ACC112 (cell line): ENCODE results near the gene IQGAP3.
"Not testable (repeated sequence)": the region's sequence is repeated elsewhere in the genome, so short reads cannot be mapped to it uniquely, and the experiment has no call there.

Experiments used
- H2AFZ ChIP-seq: fragments of 200-600 bp; sonication (generic); one replicate; pipeline ENCODE4 v1.6.0; 2017; ENCODE audit warnings: antibody characterized with exemption, low read length; ENCODE audit not compliant: unreplicated experiment
- H3K27ac ChIP-seq: fragments of 200-600 bp; sonication (generic); 2 replicates; pipeline ENCODE4 v1.5.1; 2014; ENCODE audit warnings: low read depth, mild to moderate bottlenecking, antibody characterized with exemption, low read length, moderate library complexity
- H3K27me3 ChIP-seq: fragments of 200-600 bp; sonication (generic); 2 replicates; pipeline ENCODE4 v1.6.1; 2014; ENCODE audit warnings: mild to moderate bottlenecking, antibody characterized with exemption, low read length, moderate library complexity, mixed read lengths; ENCODE audit not compliant: insufficient read depth
- H3K36me3 ChIP-seq: fragments of 200-600 bp; sonication (generic); 2 replicates; pipeline ENCODE4 v1.6.1; 2016; ENCODE audit warnings: mild to moderate bottlenecking, antibody characterized with exemption, low read length, moderate library complexity, mixed read lengths; ENCODE audit not compliant: insufficient read depth
- H3K4me1 ChIP-seq: fragments of 200-600 bp; sonication (generic); one replicate; pipeline ENCODE4 v1.6.1; 2016; ENCODE audit warnings: low read length, mixed read lengths; ENCODE audit not compliant: insufficient read depth, unreplicated experiment, control insufficient read depth
- H3K4me3 ChIP-seq: fragments of 200-600 bp; sonication (generic); 2 replicates; pipeline ENCODE4 v1.5.1; 2014; ENCODE audit warnings: mild to moderate bottlenecking, low read depth, low read length
- H3K79me2 ChIP-seq: fragments of 200-600 bp; sonication (generic); one replicate; pipeline ENCODE4 v1.6.0; 2016; ENCODE audit warnings: low read length; ENCODE audit not compliant: control insufficient read depth, unreplicated experiment, insufficient read depth

IQGAP3 gene, protein sequence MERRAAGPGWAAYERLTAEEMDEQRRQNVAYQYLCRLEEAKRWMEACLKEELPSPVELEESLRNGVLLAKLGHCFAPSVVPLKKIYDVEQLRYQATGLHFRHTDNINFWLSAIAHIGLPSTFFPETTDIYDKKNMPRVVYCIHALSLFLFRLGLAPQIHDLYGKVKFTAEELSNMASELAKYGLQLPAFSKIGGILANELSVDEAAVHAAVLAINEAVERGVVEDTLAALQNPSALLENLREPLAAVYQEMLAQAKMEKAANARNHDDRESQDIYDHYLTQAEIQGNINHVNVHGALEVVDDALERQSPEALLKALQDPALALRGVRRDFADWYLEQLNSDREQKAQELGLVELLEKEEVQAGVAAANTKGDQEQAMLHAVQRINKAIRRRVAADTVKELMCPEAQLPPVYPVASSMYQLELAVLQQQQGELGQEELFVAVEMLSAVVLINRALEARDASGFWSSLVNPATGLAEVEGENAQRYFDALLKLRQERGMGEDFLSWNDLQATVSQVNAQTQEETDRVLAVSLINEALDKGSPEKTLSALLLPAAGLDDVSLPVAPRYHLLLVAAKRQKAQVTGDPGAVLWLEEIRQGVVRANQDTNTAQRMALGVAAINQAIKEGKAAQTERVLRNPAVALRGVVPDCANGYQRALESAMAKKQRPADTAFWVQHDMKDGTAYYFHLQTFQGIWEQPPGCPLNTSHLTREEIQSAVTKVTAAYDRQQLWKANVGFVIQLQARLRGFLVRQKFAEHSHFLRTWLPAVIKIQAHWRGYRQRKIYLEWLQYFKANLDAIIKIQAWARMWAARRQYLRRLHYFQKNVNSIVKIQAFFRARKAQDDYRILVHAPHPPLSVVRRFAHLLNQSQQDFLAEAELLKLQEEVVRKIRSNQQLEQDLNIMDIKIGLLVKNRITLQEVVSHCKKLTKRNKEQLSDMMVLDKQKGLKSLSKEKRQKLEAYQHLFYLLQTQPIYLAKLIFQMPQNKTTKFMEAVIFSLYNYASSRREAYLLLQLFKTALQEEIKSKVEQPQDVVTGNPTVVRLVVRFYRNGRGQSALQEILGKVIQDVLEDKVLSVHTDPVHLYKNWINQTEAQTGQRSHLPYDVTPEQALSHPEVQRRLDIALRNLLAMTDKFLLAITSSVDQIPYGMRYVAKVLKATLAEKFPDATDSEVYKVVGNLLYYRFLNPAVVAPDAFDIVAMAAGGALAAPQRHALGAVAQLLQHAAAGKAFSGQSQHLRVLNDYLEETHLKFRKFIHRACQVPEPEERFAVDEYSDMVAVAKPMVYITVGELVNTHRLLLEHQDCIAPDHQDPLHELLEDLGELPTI (N-terminal part only)

DNA sequence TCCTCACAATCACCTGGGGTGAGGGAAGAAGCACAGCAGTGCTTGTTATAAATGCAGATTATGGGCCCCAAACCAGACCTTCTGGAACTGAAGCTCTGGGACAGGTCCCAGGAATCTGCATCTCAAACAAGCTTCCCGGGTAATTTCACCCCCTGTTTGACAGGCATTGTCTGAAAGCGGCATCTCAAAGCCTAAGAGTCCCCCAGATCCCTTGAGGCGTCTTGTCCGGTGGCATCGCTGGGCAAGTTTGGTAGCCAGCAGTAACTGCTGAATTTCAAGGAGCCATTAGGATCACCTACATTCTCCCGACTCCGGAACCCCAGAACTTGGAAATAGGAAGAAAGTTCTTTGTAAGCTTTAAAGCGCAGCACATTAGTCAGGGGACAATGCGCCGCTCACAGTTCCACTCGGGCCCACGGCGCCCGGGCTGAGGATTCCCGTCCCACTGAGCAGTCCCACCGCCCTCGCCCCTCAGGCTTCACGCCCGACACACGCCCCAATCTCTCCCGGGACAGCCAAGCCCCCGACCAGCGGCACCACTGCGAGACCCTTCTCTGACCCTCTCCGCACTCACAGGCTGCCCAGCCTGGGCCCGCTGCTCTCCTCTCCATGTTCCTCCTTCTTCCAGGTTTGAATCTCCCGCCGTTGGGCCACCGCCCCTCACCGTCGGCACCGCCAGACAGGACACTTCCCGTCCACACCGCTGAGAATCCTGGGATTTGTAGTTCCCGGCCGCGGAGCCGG lies at the start of gene IQGAP3:
Gene IQGAP3 (minus strand): TSS at position 647 of the 744 bp plus-strand sequence. CDS start 36 bp downstream, at position 611.
- 0 out of 2 replicates have a peak, but pooled peaks cover 3% of the 10 kb centered on the region for H3K27me3 ChIP-seq
- H3K79me2 ChIP-seq = peaks cover 26% of the 10 kb centered on the region
- H3K36me3 ChIP-seq = peaks cover 14% of the 10 kb centered on the region; the same call in 1 of the 2 replicates
- H3K4me3 ChIP-seq = peak within 1 kb of the TSS; percentile 90
- H3K27ac ChIP-seq = peak within 1 kb of the TSS; percentile 67
- H2AFZ ChIP-seq = peak within 1 kb of the TSS; percentile 52
- peaks cover 8% of the 10 kb centered on the region for H3K4me1 ChIP-seq

DNA sequence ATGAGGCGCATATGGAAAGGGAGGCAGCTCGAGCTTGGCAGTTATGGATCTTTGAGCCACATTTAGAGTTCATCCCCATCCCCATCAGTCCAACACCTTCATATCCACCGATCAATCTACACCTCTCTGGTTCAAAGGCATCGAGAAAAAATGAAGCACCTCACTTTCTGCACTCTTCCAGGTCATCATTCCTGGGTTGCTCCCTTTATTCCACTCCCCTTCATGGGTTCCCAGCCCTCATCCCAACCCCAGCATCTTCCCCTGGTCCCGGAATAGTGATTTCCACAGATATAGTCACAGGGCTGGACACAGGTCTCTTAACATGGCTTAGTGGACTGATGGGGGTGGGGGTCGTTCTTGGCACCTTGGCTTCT lies 47.2 kb upstream of the IQGAP3 start:
- Histone ChIP-seq H3K27me3 (peaks cover 39% of the 10 kb centered on the region), H2AFZ (no peak overlapping the region), H3K36me3 (no peaks in the 10 kb centered on the region), H3K4me3 (no peak overlapping the region), H3K4me1 (peaks cover 12% of the 10 kb centered on the region), H3K27ac (no peak overlapping the region), H3K79me2 (no peaks in the 10 kb centered on the region)

DNA sequence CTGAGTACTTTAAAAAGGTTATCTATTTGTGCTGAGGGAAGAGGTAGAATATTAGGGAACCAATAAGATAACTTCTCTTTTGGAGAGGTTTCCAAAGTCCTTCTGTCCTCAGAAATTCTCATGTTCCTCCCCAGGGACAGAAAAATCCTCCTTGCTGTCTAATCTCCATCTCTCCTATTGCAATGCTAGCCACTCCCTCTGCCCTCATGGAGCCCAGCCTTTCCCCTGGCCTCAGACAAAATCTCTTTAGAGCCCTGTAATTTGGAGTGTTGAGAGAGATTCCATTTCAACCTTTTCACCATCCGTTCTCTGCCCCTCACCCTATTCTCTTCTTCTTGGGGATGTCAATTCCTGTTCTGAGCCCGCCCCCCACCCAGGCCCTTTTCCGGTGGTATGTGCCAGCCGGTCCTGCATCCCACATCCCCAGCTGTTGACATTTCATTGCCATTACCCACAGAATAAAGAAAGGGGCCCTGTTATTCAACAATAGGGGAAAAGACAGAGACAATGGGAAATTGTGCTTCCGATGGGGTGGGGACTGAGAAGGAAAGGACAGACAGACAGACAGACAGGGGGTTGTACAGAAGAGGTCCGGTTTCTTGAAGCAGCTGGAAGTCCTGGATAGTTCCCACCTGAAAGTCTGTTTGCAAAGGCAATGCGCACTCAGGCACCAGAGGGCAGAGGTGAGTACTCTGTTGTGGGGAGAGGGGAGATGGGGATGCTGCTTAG lies 46.7 kb upstream of the IQGAP3 start, which contains the start of gene HAPLN2:
Gene HAPLN2 (plus strand): TSS at position 563 of the 729 bp plus-strand sequence. CDS start 4,076 bp downstream, outside the sequence.
- no peak within 1 kb of the TSS for H3K27ac ChIP-seq

DNA sequence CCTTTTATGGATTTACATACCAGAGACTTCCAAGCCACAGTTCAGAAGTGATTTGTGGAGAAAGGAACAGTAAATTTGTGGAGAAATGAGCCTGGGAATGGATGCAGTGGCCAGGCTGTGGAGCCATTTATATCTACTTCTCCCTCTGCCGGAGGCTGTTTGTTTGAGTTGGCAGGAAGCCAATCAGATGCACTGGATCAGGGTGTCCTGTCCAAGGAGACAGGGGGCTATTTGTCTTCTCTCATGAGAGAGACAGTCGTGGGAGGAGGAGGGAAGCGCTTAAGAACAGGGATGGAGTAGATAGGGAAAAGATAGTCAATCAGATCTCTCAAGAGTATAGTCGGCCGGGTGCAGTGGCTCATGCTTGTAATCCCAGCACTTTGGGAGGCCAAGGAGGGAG lies 44.1 kb upstream of the IQGAP3 start:
- Histone ChIP-seq H3K4me3 (peak overlapping the region; percentile 58), H3K36me3 (no peaks in the 10 kb centered on the region), H3K27me3 (peaks cover 26% of the 10 kb centered on the region), H3K4me1 (peaks cover 12% of the 10 kb centered on the region), H3K79me2 (no peaks in the 10 kb centered on the region), H2AFZ (peak overlapping the region; percentile 30), H3K27ac (no peak overlapping the region)

More for the DNA sequence above, 46.7 kb upstream of the IQGAP3 start, which contains the start of gene HAPLN2:
- H3K79me2 ChIP-seq = no peaks in the 10 kb centered on the region
- H3K4me3 ChIP-seq = no peak within 1 kb of the TSS
- H3K36me3 ChIP-seq = no peaks in the 10 kb centered on the region
- H2AFZ ChIP-seq = no peak within 1 kb of the TSS
- peaks cover 33% of the 10 kb centered on the region for H3K27me3 ChIP-seq
- peaks cover 12% of the 10 kb centered on the region for H3K4me1 ChIP-seq

DNA sequence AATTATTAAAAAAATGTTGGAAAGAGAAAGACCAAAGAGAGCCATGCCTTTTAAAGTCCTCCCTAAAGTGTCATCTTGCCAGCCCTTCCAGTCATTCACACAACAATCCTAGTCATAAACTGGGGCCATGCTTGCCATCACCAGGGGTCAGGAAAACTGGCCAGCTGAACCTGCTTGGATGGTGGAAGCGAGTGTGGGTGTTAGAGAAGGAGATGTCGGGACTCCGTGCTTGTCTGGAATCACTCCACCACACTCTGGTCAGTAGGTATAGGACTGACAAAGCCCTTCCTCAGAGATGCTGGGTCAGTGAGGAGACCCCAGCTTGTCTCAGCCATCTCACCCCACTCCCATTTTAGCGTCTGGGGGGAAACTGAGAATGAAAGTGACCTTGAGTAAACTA lies 43.6 kb upstream of the IQGAP3 start:
- H3K27ac ChIP-seq = no peak overlapping the region
- H3K79me2 ChIP-seq = no peaks in the 10 kb centered on the region
- no peaks in the 10 kb centered on the region for H3K36me3 ChIP-seq
- H3K27me3 ChIP-seq = peaks cover 26% of the 10 kb centered on the region
- peaks cover 12% of the 10 kb centered on the region for H3K4me1 ChIP-seq
- peak overlapping the region; percentile 58 for H3K4me3 ChIP-seq
- H2AFZ ChIP-seq = peak overlapping the region; percentile 30

DNA sequence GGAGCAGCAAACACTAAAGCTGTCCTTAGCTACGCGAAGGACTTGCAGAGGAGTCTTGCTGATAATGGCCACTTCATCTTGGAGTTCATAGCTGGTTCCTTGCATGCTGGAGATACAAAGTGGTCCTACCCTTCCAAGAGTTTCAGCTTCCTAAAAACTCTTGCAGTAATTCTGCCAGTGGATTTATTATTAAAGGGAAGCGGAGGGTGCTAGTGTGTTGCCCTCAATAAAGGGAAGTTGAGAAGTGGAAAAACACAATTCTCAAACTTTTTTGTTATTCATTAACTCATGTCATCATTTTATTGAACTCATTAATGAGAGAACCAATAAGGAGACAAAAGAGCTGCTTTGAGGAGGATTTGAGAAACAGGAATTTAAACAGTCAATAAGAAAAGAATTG lies 40.3 kb upstream of the IQGAP3 start:
- Histone ChIP-seq H3K4me1 (peaks cover 12% of the 10 kb centered on the region), H3K36me3 (no peaks in the 10 kb centered on the region), H2AFZ (no peak overlapping the region), H3K27me3 (0 out of 2 replicates have a peak, but pooled peaks cover 4% of the 10 kb centered on the region), H3K27ac (no peak overlapping the region), H3K79me2 (no peaks in the 10 kb centered on the region), H3K4me3 (no peak overlapping the region)

DNA sequence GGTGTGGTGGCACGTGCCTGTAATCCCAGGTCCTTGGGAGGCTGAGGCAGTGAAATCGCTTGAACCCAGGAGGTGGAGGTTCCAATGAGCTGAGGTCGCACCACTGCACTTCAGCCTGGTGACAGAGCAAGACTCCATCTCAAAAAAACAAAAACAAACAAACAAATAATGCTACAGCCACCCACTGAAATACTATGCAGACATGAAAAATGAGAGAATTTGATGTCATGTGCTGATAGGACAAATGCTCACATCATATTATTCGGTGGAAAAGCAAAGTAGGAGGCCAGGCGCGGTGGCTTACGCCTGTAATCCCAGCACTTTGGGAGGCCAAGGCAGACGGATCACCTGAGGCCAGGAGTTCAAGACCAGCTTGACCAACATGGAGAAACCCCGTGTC lies 37.7 kb upstream of the IQGAP3 start:
- H3K79me2 ChIP-seq, H2AFZ ChIP-seq, H3K4me3 ChIP-seq, H3K27me3 ChIP-seq, H3K4me1 ChIP-seq, H3K27ac ChIP-seq, H3K36me3 ChIP-seq: not testable (repeated sequence)

DNA sequence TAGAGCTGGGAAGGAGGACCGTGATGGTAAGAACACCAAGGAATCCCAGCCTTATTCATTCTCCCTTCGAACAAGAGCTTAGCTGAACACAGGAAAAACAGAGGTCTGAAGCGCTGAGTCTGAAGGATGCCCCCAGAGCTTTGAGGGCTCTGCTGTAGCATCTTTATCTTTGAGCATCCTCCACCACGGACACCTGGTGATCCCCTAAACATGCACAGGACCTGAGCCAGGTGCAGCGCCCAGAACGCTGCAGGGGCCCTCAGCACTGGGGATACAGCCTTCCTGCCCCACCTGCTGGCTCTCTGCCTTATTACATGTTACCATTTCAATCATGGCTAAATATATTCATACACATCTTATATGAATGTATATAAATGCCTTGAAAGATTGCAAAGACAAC lies 36.6 kb upstream of the IQGAP3 start:
- Histone ChIP-seq H3K27me3 (0 out of 2 replicates have a peak, but pooled peaks cover 4% of the 10 kb centered on the region), H3K4me3 (no peak overlapping the region), H3K36me3 (no peaks in the 10 kb centered on the region), H3K27ac (no peak overlapping the region), H3K79me2 (no peaks in the 10 kb centered on the region), H2AFZ (no peak overlapping the region), H3K4me1 (no peaks in the 10 kb centered on the region)

DNA sequence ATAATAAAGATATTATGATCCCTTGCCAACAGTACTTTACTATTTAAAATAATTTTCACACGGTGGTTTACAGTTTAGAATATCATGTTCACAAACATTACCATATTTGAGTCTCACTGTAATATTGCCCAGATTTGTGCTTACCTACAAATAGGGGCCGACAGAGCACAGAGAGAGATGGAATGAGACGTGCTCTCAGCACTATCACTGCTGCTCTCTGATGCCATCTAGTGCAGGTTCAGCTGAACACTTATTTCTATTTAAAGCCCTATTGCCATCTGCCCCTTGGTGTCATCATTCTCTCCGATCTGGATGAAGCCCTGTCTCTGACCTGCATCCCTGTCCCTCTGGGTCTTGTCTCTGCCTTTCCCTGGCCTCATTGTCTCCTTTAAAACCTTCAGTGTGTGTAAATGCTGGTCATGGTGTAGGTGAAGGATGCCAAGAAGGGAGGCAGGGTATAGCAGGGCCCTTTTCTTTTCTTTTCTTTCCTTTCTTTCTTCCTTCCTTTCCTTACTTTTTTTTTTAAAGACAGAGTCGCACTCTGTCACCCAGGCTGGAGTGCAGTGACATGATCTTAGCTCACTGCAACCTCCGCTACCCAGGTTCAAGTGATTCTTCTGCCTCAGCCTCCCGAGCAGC lies 35.8 kb upstream of the IQGAP3 start:
- Histone ChIP-seq H3K27ac (no peak overlapping the region), H3K4me3 (no peak overlapping the region), H3K27me3 (0 out of 2 replicates have a peak, but pooled peaks cover 4% of the 10 kb centered on the region), H3K4me1 (no peaks in the 10 kb centered on the region), H3K79me2 (no peaks in the 10 kb centered on the region), H3K36me3 (no peaks in the 10 kb centered on the region), H2AFZ (no peak overlapping the region)
